IMR-90 (cell line): ENCODE results near the gene MALAT1. TPM values are rescaled to one million over a fixed set of nuclear protein-coding genes. Genes with fewer than 3 reads are reported as not detected.

Source experiments
- ATAC-seq: fragments of 200-7000 bp; cut with Tn5 transposase; 2 replicates; pipeline ENCODE4 v1.9.1; 2020; ENCODE audit warnings: low read depth, mild to moderate bottlenecking, moderate library complexity
- BruUV-seq: library from RNA; stranded (reverse); fragments of 400-500 nt; replicated peaks from 2 replicates; lab custom pipeline; 2021; lab: Mats Ljungman, UMichigan
- CTCF ChIA-PET: fragments of 300-600 bp; formaldehyde crosslinking; extraction: SDS; loops from one replicate; lab custom pipeline; 2021; ENCODE audit warnings: antibody characterized with exemption; lab: Yijun Ruan, JAX
- POLR2A ChIA-PET: fragments of 300-600 bp; sonication (Branson Sonifier 250); formaldehyde crosslinking; loops from one replicate; lab custom pipeline; 2022; ENCODE audit warnings: antibody characterized with exemption; ENCODE audit not compliant: unreplicated experiment; lab: Charles Lee
- DNase-seq: peaks from one replicate; pipeline ENCODE4 v3.0.0; 2013
- H2AFZ ChIP-seq: replicated peaks from 2 replicates; pipeline ENCODE3; 2013; ENCODE audit warnings: low read length, mild to moderate bottlenecking; ENCODE audit not compliant: poor library complexity
- H2AK5ac ChIP-seq: 2 replicates; pipeline ENCODE4 v1.6.1; 2013; ENCODE audit warnings: low read depth, low read length, inconsistent platforms
- H2AK9ac ChIP-seq: replicated peaks from 2 replicates; pipeline ENCODE3; 2013; ENCODE audit warnings: mild to moderate bottlenecking, low read depth, low read length, moderate library complexity; ENCODE audit not compliant: poor library complexity
- H2BK120ac ChIP-seq: 2 replicates; pipeline ENCODE4 v1.6.1; 2013; ENCODE audit warnings: low read depth, low read length, inconsistent platforms
- H2BK15ac ChIP-seq: 3 replicates; pipeline ENCODE4 v1.6.1; 2013; ENCODE audit warnings: low read depth, low read length, inconsistent platforms
- H2BK20ac ChIP-seq: 2 replicates; pipeline ENCODE4 v1.6.1; 2013; ENCODE audit warnings: low read depth, mild to moderate bottlenecking, inconsistent platforms, low read length, moderate library complexity
- H2BK5ac ChIP-seq: 2 replicates; pipeline ENCODE4 v1.6.1; 2013; ENCODE audit warnings: mild to moderate bottlenecking, low read depth, low read length, inconsistent platforms; ENCODE audit not compliant: poor library complexity, severe bottlenecking
- H3K14ac ChIP-seq: replicated peaks from 2 replicates; pipeline ENCODE4 v1.6.1; 2013; ENCODE audit warnings: low read depth, low read length, inconsistent platforms
- H3K18ac ChIP-seq: 2 replicates; pipeline ENCODE4 v1.6.1; 2013; ENCODE audit warnings: low read depth, low read length, control low read depth
- H3K23ac ChIP-seq: 2 replicates; pipeline ENCODE4 v1.6.1; 2013; ENCODE audit warnings: low read depth, low read length, inconsistent platforms
- H3K27ac ChIP-seq: 2 replicates; pipeline ENCODE4 v1.5.1; 2013; ENCODE audit warnings: mild to moderate bottlenecking, control low read depth, low read length; ENCODE audit not compliant: insufficient read depth
- H3K27me3 ChIP-seq: 2 replicates; pipeline ENCODE4 v1.6.1; 2013; ENCODE audit warnings: low read length; ENCODE audit not compliant: control insufficient read depth, insufficient read depth
- H3K36me3 ChIP-seq: 2 replicates; pipeline ENCODE4 v1.6.1; 2013; ENCODE audit warnings: low read length, mixed read lengths; ENCODE audit not compliant: control insufficient read depth, insufficient read depth
- H3K4ac ChIP-seq: 2 replicates; pipeline ENCODE4 v1.6.1; 2013; ENCODE audit warnings: low read depth, low read length, inconsistent platforms
- H3K4me1 ChIP-seq: 2 replicates; pipeline ENCODE4 v1.6.1; 2013; ENCODE audit warnings: low read length, mixed read lengths; ENCODE audit not compliant: control insufficient read depth, insufficient read depth
- H3K4me2 ChIP-seq: 2 replicates; pipeline ENCODE4 v1.6.1; 2013; ENCODE audit warnings: low read depth, mild to moderate bottlenecking, control low read depth, low read length, moderate library complexity
- H3K4me3 ChIP-seq: 2 replicates; pipeline ENCODE4 v1.5.1; 2013; ENCODE audit warnings: low read depth, mild to moderate bottlenecking, control low read depth, low read length, moderate library complexity; ENCODE audit not compliant: insufficient read depth
- H3K56ac ChIP-seq: 2 replicates; pipeline ENCODE4 v1.6.1; 2013; ENCODE audit warnings: low read length, inconsistent platforms; ENCODE audit not compliant: insufficient read depth; ENCODE audit errors: extremely low read depth
- H3K79me1 ChIP-seq, 2 experiments: 2 replicates each; pipeline ENCODE4 v1.6.1; 2013; ENCODE audit warnings: low read length in 2 of 2, inconsistent platforms in 1 of 2, low read depth in 1 of 2
- H3K9ac ChIP-seq: 2 replicates; pipeline ENCODE4 v1.6.1; 2013; ENCODE audit warnings: low read depth, low read length, control low read depth
- H3K9me1 ChIP-seq: 2 replicates; pipeline ENCODE4 v1.6.1; 2013; ENCODE audit warnings: low read length, inconsistent platforms; ENCODE audit not compliant: insufficient read depth
- H3K9me3 ChIP-seq: 2 replicates; pipeline ENCODE4 v1.6.1; 2013; ENCODE audit warnings: low read length; ENCODE audit not compliant: control insufficient read depth, insufficient read depth
- H4K20me1 ChIP-seq: 2 replicates; pipeline ENCODE4 v1.6.1; 2013; ENCODE audit warnings: low read length, inconsistent platforms; ENCODE audit not compliant: insufficient read depth
- H4K5ac ChIP-seq: 2 replicates; pipeline ENCODE4 v1.6.1; 2013; ENCODE audit warnings: mild to moderate bottlenecking, low read depth, low read length, control low read depth
- H4K8ac ChIP-seq, 2 experiments: 2 replicates each; pipeline ENCODE4 v1.6.1; 2013; ENCODE audit warnings: low read depth in 2 of 2, low read length in 2 of 2, control low read depth in 1 of 2, inconsistent platforms in 1 of 2
- H4K91ac ChIP-seq: 2 replicates; pipeline ENCODE4 v1.6.1; 2013; ENCODE audit warnings: low read depth, low read length, inconsistent platforms; ENCODE audit not compliant: insufficient read depth
- BHLHE40 ChIP-seq: fragments of 150-350 bp; IDR thresholded peaks from 2 replicates; pipeline ENCODE4 v1.6.1; 2016; ENCODE audit warnings: mild to moderate bottlenecking, low read depth, low read length
- CEBPB ChIP-seq: IDR thresholded peaks from 2 replicates; pipeline ENCODE4 v1.6.1; 2012; ENCODE audit warnings: low read depth, low read length, improper control_type of control experiment
- CHD1 ChIP-seq: IDR thresholded peaks from 2 replicates; pipeline ENCODE4 v1.6.1; 2012; ENCODE audit warnings: low read depth, low read length, improper control_type of control experiment
- MAFK ChIP-seq: IDR thresholded peaks from 2 replicates; pipeline ENCODE4 v1.6.1; 2012; ENCODE audit warnings: low read depth, low read length, improper control_type of control experiment
- MAZ ChIP-seq: IDR thresholded peaks from 2 replicates; pipeline ENCODE4 v1.6.1; 2012; ENCODE audit warnings: low read depth, mild to moderate bottlenecking, low read length, improper control_type of control experiment, moderate library complexity, borderline replicate concordance
- MXI1 ChIP-seq: IDR thresholded peaks from 2 replicates; pipeline ENCODE4 v1.6.1; 2012; ENCODE audit warnings: low read depth, mild to moderate bottlenecking, low read length, moderate library complexity, borderline replicate concordance
- NFE2L2 ChIP-seq: fragments of 150-350 bp; IDR thresholded peaks from 2 replicates; pipeline ENCODE4 v1.6.1; 2016; ENCODE audit warnings: low read depth, mild to moderate bottlenecking, low read length
- POLR2A ChIP-seq: IDR thresholded peaks from 2 replicates; pipeline ENCODE4 v1.6.1; 2012; ENCODE audit warnings: mild to moderate bottlenecking, low read depth, low read length
- RAD21 ChIP-seq: IDR thresholded peaks from 2 replicates; pipeline ENCODE4 v1.6.1; 2012; ENCODE audit warnings: low read length, improper control_type of control experiment
- SMC3 ChIP-seq: fragments of 150-350 bp; IDR thresholded peaks from 2 replicates; pipeline ENCODE4 v1.6.1; 2016; ENCODE audit warnings: low read depth, mild to moderate bottlenecking, antibody characterized with exemption, low read length, moderate library complexity
- USF2 ChIP-seq: fragments of 150-350 bp; IDR thresholded peaks from 2 replicates; pipeline ENCODE4 v1.6.1; 2017; ENCODE audit warnings: mild to moderate bottlenecking, antibody characterized with exemption, low read length, low read depth
- WGBS, 2 experiments: methylation state at CpG; one replicate each; pipeline versions ENCODE4 v1.1.5 to v1.1.7; 2013; ENCODE audit warnings: missing lambda C conversion rate in 2 of 2; ENCODE audit not compliant: insufficient read length in 1 of 2; ENCODE audit errors: extremely low coverage in 2 of 2; 5-methylcytosine and 5-hydroxymethylcytosine counted together
- dilution Hi-C: fragments of 300-500 bp; cut with HindIII; formaldehyde crosslinking; loops from one replicate; pipeline ENCODE4 v1.14.3; 2018; ENCODE audit warnings: low sequenced_read_pairs; ENCODE audit not compliant: unreplicated experiment
- in situ Hi-C: fragments of 300-500 bp; cut with MboI; formaldehyde crosslinking; loops from 3 replicates; pipeline ENCODE4 v1.14.3; 2019; ENCODE audit warnings: low sequenced_read_pairs, inconsistent platforms, mixed read lengths
- intact Hi-C: fragments of 100-400 bp; cut with micrococcal nuclease; formaldehyde crosslinking; loops from 2 replicates; pipeline ENCODE4 v1.10.0; 2022
- polyA plus RNA-seq, 3 experiments: library from polyadenylated mRNA; depleted of rRNA; stranded (reverse); fragments of >200 nt; gene quantifications; 2 replicates each; pipeline ENCODE4 v1.2.3, GENCODE V29; 2012; ENCODE audit warnings: low replicate concordance in 1 of 3
- total RNA-seq: library from RNA; depleted of rRNA; stranded (reverse); fragments of >200 nt; gene quantifications from 2 replicates; pipeline ENCODE4 v1.2.3, GENCODE V29; 2012
- TF ChIP-seq, protein P1 (sequence below): conservative IDR thresholded peaks from 2 replicates; pipeline ENCODE4 v1.5.1; 2012; ENCODE audit warnings: mild to moderate bottlenecking, low read depth, low read length, improper control_type of control experiment

Gene MALAT1
- total and polyA plus RNA-seq, 2 of the 4 experiments (the other 2 are of a cell fraction), result 636 to 3,569 TPM

DNA sequence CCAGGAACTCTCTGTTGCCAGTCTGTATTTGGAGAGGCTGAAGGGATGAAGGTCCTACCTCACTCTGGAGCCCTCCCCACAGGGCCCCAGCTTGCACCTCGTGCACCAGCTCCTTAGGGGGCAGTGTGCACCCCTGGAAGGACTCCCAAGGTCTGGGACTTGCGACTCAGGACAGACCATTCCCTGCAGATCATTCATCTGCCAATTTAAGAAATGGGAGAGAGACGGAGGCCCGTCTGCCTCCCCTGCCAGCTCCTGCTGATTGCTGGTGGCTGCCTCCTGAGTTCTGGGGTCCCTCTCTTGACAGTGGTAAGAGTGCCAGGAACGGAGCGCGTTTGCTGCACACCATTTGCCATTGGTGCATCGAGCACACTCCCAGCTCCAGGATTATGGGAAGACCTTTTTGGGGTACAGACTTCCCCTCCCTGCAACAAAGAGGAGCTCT lies 27.4 kb upstream of the MALAT1 start:
- dilution Hi-C loops, result no loop called here
- H3K23ac ChIP-seq, result peak overlapping the region; percentile 82; the same call in 1 of the 2 replicates
- intact Hi-C loops, result loop anchor here (5.0 kb wide), 1 partner anchor 36 kb away; no protein-coding TSS in a partner anchor

More for the DNA sequence above, 27.4 kb upstream of the MALAT1 start:
- Histone ChIP-seq H3K27me3 (no peaks in the 10 kb centered on the region), H3K9ac (peak overlapping the region; percentile 19; the same call in 1 of the 2 replicates), H2BK15ac (peak overlapping the region; percentile 49; the same call in 1 of the 3 replicates), H4K91ac (peak overlapping the region; percentile 84), H3K79me1 (peaks cover 2 to 52% of the 10 kb centered on the region in 2 experiments; a peak in 2 of 4 replicates), H2BK20ac (peak overlapping the region; percentile 89), H3K4me2 (peak overlapping the region; percentile 58), H3K4me3 (peak overlapping the region; percentile 13; the same call in 1 of the 2 replicates), H3K14ac (peak overlapping the region; percentile 92), H3K9me1 (peaks cover 14% of the 10 kb centered on the region), H3K4me1 (peaks cover 11% of the 10 kb centered on the region), H2BK5ac (peak overlapping the region; percentile 90), H3K18ac (peak overlapping the region; percentile 62), H3K9me3 (no peaks in the 10 kb centered on the region), H2AFZ (peak overlapping the region; percentile 36), H3K56ac (peak overlapping the region; percentile 43; the same call in 1 of the 2 replicates), H2BK120ac (peak overlapping the region; percentile 95), H2AK9ac (peak overlapping the region; percentile 90), H3K27ac (peak overlapping the region; percentile 69), H3K36me3 (no peaks in the 10 kb centered on the region), H4K8ac (peak overlapping the region; percentile 6 to 79), H4K20me1 (no peaks in the 10 kb centered on the region; the same call in 1 of the 2 replicates), H4K5ac (peak overlapping the region; percentile 51), H2AK5ac (peak overlapping the region; percentile 95), H3K4ac (peak overlapping the region; percentile 92)
- ATAC-seq (peak; percentile 68), DNase-seq (peak; percentile 79)
- TF ChIP-seq RAD21, result peak; percentile 68
- TF ChIP-seq MXI1, result no peak
- TF ChIP-seq NFE2L2, result no peak
- TF ChIP-seq BHLHE40, result no peak
- TF ChIP-seq CHD1, result no peak
- TF ChIP-seq, protein P1, sequence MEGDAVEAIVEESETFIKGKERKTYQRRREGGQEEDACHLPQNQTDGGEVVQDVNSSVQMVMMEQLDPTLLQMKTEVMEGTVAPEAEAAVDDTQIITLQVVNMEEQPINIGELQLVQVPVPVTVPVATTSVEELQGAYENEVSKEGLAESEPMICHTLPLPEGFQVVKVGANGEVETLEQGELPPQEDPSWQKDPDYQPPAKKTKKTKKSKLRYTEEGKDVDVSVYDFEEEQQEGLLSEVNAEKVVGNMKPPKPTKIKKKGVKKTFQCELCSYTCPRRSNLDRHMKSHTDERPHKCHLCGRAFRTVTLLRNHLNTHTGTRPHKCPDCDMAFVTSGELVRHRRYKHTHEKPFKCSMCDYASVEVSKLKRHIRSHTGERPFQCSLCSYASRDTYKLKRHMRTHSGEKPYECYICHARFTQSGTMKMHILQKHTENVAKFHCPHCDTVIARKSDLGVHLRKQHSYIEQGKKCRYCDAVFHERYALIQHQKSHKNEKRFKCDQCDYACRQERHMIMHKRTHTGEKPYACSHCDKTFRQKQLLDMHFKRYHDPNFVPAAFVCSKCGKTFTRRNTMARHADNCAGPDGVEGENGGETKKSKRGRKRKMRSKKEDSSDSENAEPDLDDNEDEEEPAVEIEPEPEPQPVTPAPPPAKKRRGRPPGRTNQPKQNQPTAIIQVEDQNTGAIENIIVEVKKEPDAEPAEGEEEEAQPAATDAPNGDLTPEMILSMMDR, result peak; percentile 65
- TF ChIP-seq SMC3, result peak; percentile 38
- TF ChIP-seq CEBPB, result no peak
- TF ChIP-seq POLR2A, result peak; percentile 60; the same call in 1 of the 2 replicates
- TF ChIP-seq MAZ, result peak; percentile 61; the same call in 1 of the 2 replicates
- TF ChIP-seq MAFK, result no peak
- TF ChIP-seq USF2, result 0 out of 2 replicates have a peak, but pooled peaks have one; percentile 11
- CTCF ChIA-PET, result interaction anchor here (0.6 to 2.8 kb wide), 10 partner anchors 9 to 90 kb away, joined by 3 to 10 read pairs (median 4); no protein-coding TSS in a partner anchor
- POLR2A ChIA-PET, result interaction anchor here (0.6 to 3.3 kb wide), 8 partner anchors 13 to 36 kb away, joined by 3 to 74 read pairs (median 5); partner anchors contain the start of gene MALAT1
- in situ Hi-C loops, result loop anchor here (5.0 kb wide), 1 partner anchor 36 kb away; no protein-coding TSS in a partner anchor
- WGBS, 2 experiments, result no CpG with 5 or more reads among the region's 8 CpGs
- BruUV-seq, result TSS peak; percentile 6
